Smooth muscle cell (in vitro differentiated cells): ENCODE data around the gene PLEKHG2. TPM values are rescaled to one million over a fixed set of nuclear protein-coding genes. Genes with fewer than 3 reads are reported as not detected.
"Not testable (repeated sequence)": the region's sequence is repeated elsewhere in the genome, so short reads cannot be mapped to it uniquely, and the experiment has no call there.

Experiments
- DNase-seq: peaks from one replicate; lab custom pipeline; 2025; ENCODE audit not compliant: unreplicated experiment; lab: John Stamatoyannopoulos, UW
- H2AFZ ChIP-seq: fragments of 200-600 bp; sonication (generic); 2 replicates; pipeline ENCODE4 v1.6.0; 2016; ENCODE audit warnings: antibody characterized with exemption, low read depth, mild to moderate bottlenecking
- H3F3A ChIP-seq: fragments of 200-600 bp; sonication (generic); 2 replicates; pipeline ENCODE4 v1.6.0; 2017; ENCODE audit warnings: antibody characterized with exemption, low read depth
- H3K27ac ChIP-seq: fragments of 200-600 bp; sonication (generic); 2 replicates; pipeline ENCODE4 v1.5.1; 2016; ENCODE audit warnings: low read depth, mild to moderate bottlenecking
- H3K27me3 ChIP-seq: fragments of 200-600 bp; sonication (generic); 2 replicates; pipeline ENCODE4 v1.6.1; 2016; ENCODE audit warnings: low read depth, mild to moderate bottlenecking
- H3K36me3 ChIP-seq: fragments of 200-600 bp; sonication (generic); 2 replicates; pipeline ENCODE4 v1.5.1; 2016; ENCODE audit warnings: low read depth
- H3K4me1 ChIP-seq: fragments of 200-600 bp; sonication (generic); 2 replicates; pipeline ENCODE4 v1.5.1; 2016; ENCODE audit warnings: low read depth
- H3K4me2 ChIP-seq: fragments of 200-600 bp; sonication (generic); 2 replicates; pipeline ENCODE4 v1.6.0; 2016; ENCODE audit warnings: mild to moderate bottlenecking
- H3K4me3 ChIP-seq: fragments of 200-600 bp; sonication (generic); 2 replicates; pipeline ENCODE4 v1.5.1; 2016; ENCODE audit warnings: mild to moderate bottlenecking
- H3K79me2 ChIP-seq: fragments of 200-600 bp; sonication (generic); 2 replicates; pipeline ENCODE4 v1.6.0; 2016; ENCODE audit warnings: low read depth, mild to moderate bottlenecking
- H3K9ac ChIP-seq: fragments of 200-600 bp; sonication (generic); 2 replicates; pipeline ENCODE4 v1.6.0; 2016; ENCODE audit warnings: low read depth
- H3K9me3 ChIP-seq: fragments of 200-600 bp; sonication (generic); replicated peaks from 2 replicates; pipeline ENCODE4 v1.5.1; 2016; ENCODE audit warnings: low read depth
- H4K20me1 ChIP-seq: fragments of 200-600 bp; sonication (generic); 2 replicates; pipeline ENCODE4 v1.6.0; 2016; ENCODE audit warnings: low read depth
- WGBS: methylation state at CpG from one replicate; pipeline ENCODE4 v1.1.7; 2016; ENCODE audit warnings: low lambda C conversion rate; 5-methylcytosine and 5-hydroxymethylcytosine counted together
- polyA plus RNA-seq: library from polyadenylated mRNA; unstranded; fragments of >200 nt; fragmentation: Nextera tagmentation; extraction: Ambion mirVana; gene quantifications from 2 replicates; pipeline ENCODE4 v1.2.1, GENCODE V29; 2016
- total RNA-seq: library from RNA; depleted of rRNA; stranded (reverse); fragments of >200 nt; gene quantifications from 2 replicates; pipeline ENCODE4 v1.2.3, GENCODE V29; 2014
- TF ChIP-seq, protein P1 (sequence below): fragments of 200-600 bp; sonication (generic); IDR thresholded peaks from 2 replicates; pipeline ENCODE4 v1.5.1; 2017; ENCODE audit warnings: borderline replicate concordance, mild to moderate bottlenecking, antibody characterized with exemption; ENCODE audit not compliant: insufficient read depth, poor library complexity, severe bottlenecking

Gene PLEKHG2
- total and polyA plus RNA-seq, 2 experiments from 2014 or later: 33.0 to 42.2 TPM

DNA sequence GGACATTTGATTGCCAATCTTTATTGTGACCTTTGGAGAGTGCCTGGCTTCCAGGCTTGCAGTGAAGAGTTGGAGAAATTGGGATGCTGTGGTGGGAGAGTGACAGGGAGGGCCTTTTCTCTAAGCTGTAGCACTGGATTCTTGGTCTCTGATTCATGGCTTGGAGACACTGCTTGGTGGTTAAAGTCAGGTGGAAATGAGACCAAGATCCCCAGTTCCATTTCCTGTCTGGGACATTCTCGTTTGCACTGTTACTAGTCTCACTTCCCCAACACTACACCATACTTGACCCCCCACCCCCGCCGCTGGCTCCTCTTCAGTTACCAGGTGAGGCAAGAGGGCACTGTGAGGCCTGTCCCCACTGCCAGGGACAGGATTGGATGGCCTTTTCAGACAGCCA lies 35.8 kb downstream of the PLEKHG2 start:
- Histone ChIP-seq H3K36me3 (no peaks in the 10 kb centered on the region), H3K79me2 (peaks cover 85% of the 10 kb centered on the region), H3K4me1 (peaks cover 11% of the 10 kb centered on the region), H3F3A (peaks cover 5% of the 10 kb centered on the region), H3K27ac (peak overlapping the region; percentile 88), H3K4me2 (peak overlapping the region; percentile 97), H3K27me3 (no peaks in the 10 kb centered on the region), H3K4me3 (no peak overlapping the region), H2AFZ (no peak overlapping the region), H3K9ac (peak overlapping the region; percentile 62), H3K9me3 (no peaks in the 10 kb centered on the region), H4K20me1 (peaks cover 73% of the 10 kb centered on the region)
- no peak for DNase-seq
- TF ChIP-seq, protein P1, sequence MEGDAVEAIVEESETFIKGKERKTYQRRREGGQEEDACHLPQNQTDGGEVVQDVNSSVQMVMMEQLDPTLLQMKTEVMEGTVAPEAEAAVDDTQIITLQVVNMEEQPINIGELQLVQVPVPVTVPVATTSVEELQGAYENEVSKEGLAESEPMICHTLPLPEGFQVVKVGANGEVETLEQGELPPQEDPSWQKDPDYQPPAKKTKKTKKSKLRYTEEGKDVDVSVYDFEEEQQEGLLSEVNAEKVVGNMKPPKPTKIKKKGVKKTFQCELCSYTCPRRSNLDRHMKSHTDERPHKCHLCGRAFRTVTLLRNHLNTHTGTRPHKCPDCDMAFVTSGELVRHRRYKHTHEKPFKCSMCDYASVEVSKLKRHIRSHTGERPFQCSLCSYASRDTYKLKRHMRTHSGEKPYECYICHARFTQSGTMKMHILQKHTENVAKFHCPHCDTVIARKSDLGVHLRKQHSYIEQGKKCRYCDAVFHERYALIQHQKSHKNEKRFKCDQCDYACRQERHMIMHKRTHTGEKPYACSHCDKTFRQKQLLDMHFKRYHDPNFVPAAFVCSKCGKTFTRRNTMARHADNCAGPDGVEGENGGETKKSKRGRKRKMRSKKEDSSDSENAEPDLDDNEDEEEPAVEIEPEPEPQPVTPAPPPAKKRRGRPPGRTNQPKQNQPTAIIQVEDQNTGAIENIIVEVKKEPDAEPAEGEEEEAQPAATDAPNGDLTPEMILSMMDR: no peak
- WGBS: 74% methylated on average over 3 of the region's 3 CpGs

DNA sequence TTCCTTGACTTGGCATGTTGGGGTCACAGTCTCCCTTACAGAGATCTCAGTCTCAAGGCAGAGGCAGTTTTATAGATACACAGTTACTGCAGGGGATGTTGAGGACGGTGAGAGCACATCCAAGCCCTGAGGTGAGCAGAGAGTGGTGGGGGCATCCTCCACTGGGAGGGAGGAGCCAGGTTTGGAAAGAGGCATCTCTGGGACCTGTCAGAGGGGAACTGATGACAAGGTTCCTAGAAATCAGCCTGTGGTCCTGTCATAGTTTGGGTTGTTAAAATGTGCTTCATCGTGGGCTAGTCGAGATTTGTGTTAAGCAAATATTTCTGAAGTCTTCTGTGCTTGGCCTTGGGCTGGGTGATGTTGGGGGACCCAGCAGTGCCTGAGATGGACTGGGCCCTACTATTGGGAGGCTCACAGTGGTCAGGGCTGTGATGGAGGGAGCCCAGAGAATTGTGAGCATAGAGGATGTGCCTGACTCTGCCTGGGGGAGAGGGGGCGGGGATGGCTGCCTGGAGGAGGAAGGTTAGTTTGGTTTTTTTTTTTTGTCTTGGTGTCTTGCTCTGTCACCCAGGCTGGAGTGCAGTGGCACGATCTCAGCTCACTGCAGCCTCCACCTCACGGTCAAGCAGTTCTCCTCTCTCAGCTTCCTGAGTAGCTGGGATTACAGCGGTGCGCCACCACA lies 36.8 kb downstream of the PLEKHG2 start:
- TF ChIP-seq, protein P1: no peak
- Histone ChIP-seq H4K20me1 (peaks cover 83% of the 10 kb centered on the region), H3K4me1 (peaks cover 10% of the 10 kb centered on the region), H2AFZ (no peak overlapping the region), H3K36me3 (no peaks in the 10 kb centered on the region), H3K4me2 (no peak overlapping the region), H3K27ac (peak overlapping the region; percentile 88), H3K9ac (peak overlapping the region; percentile 62), H3K4me3 (no peak overlapping the region), H3K79me2 (peaks cover 95% of the 10 kb centered on the region), H3F3A (peaks cover 5% of the 10 kb centered on the region), H3K27me3 (no peaks in the 10 kb centered on the region), H3K9me3 (no peaks in the 10 kb centered on the region)
- WGBS: 89% methylated on average over 8 of the region's 8 CpGs
- DNase-seq: no peak

DNA sequence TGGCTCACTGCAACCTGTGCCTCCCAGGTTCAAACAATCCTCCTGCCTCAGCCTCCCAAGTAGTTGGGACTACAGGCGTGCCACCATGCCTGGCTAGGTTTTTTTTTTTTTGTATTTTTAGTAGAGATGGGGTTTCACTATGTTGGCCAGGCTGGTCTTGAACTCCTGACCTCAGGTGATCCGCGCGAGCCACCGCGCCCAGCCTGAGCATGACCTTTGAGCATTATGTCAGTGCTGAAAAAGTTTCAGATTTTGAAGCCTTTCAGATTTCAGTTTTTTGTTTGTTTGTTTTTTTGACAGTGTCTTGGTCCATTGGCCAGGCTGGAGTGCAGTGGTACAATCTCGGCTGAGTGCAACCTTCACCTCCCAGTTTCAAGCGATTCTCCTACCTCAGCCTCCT lies 38.8 kb downstream of the PLEKHG2 start:
- not testable (repeated sequence) for H3K27ac ChIP-seq, H3K9me3 ChIP-seq, H3K36me3 ChIP-seq, DNase-seq, H3K4me2 ChIP-seq, H3K27me3 ChIP-seq, H2AFZ ChIP-seq, H3K4me3 ChIP-seq, H3K4me1 ChIP-seq, H3K9ac ChIP-seq, H3F3A ChIP-seq
- Histone ChIP-seq H3K79me2 (peaks cover 91% of the 10 kb centered on the region), H4K20me1 (peaks cover 94% of the 10 kb centered on the region)
- WGBS: 99% methylated on average over 8 of the region's 8 CpGs

DNA sequence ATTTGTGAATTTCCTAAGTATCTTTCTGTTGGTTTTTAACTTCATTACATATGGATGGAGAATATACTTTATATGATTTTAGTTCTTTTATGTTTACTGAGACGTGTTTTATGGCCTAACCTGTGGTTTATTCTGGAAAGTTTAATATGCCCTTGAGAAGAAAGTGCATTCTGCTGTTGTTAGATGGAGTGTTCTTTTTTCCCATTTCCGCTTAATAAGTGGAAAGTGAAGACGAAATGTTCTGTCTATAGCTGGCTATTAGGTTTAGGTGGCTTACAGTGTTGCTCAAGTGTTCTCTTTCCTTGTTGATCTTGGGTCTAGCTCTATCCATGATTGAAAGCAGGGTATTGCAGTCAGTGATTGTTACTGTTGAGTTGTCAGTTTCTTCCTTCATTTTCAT lies 50.9 kb downstream of the PLEKHG2 start:
- H3K79me2 ChIP-seq: peaks cover 14% of the 10 kb centered on the region
- no peak overlapping the region for H3K4me3 ChIP-seq
- H3F3A ChIP-seq: no peaks in the 10 kb centered on the region
- no peaks in the 10 kb centered on the region for H3K4me1 ChIP-seq
- TF ChIP-seq, protein P1: no peak
- H3K27ac ChIP-seq: no peak overlapping the region
- H3K27me3 ChIP-seq: no peaks in the 10 kb centered on the region
- DNase-seq: no peak
- H3K4me2 ChIP-seq: no peak overlapping the region
- WGBS: 76% methylated on average over 3 of the region's 3 CpGs
- H3K36me3 ChIP-seq: no peaks in the 10 kb centered on the region
- no peak overlapping the region for H3K9ac ChIP-seq
- H2AFZ ChIP-seq: no peak overlapping the region
- H3K9me3 ChIP-seq: no peaks in the 10 kb centered on the region
- H4K20me1 ChIP-seq: peaks cover 50% of the 10 kb centered on the region
